ENCODE data around the gene SMIM35. TPM values are rescaled to one million over a fixed set of nuclear protein-coding genes. Genes with fewer than 3 reads are reported as not detected.

Gene SMIM35
- polyA plus RNA-seq, 2 donors, result 0.01 to 0.02 TPM

DNA sequence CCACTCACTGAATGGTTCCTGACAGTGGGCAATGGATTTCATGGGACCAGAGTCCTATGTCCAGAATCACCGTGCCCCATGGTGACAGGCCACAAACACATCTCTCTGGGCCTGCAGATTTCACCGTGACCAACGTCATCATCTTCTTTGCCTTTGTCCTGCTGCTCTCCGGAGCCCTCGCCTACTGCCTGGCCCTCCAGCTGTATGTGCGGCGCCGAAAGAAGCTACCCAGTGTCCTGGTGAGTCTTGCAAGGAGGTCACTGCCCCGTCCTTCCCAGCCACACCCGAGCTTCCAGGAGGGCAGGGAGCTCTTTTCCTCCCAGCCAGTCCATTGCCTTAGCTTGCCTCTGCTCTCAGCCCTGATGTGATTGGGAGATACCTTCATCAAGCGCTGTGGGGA, 91.3 kb downstream of the SMIM35 start:
- H3K27me3 ChIP-seq (ENCODE audit: control insufficient read depth in 1 of 2, insufficient read depth in 2 of 2, low read length in 2 of 2), result no peaks in the 10 kb centered on the region
- no peaks in the 10 kb centered on the region for H3K9me3 ChIP-seq (ENCODE audit: control insufficient read depth in 2 of 2, insufficient read depth in 1 of 2, low read depth in 1 of 2, low read length in 1 of 2)
- 95 to 96% methylated on average over 11 of the region's 11 CpGs for WGBS, 2 donors
- H3K4me3 ChIP-seq (ENCODE audit: low read depth in 1 of 2, low read length in 2 of 2), result no peak overlapping the region
- H3K4me1 ChIP-seq (ENCODE audit: control insufficient read depth in 2 of 2, insufficient read depth in 2 of 2, low read length in 1 of 2), result peaks cover 0 to 7% of the 10 kb centered on the region in 2 donors
- H3K36me3 ChIP-seq (ENCODE audit: control insufficient read depth in 2 of 2, insufficient read depth in 2 of 2, low read length in 1 of 2), result peaks cover 0 to 6% of the 10 kb centered on the region in 2 donors
- H3K27ac ChIP-seq (ENCODE audit: low read depth in 2 of 2, low read length in 1 of 2), result no peak overlapping the region

DNA sequence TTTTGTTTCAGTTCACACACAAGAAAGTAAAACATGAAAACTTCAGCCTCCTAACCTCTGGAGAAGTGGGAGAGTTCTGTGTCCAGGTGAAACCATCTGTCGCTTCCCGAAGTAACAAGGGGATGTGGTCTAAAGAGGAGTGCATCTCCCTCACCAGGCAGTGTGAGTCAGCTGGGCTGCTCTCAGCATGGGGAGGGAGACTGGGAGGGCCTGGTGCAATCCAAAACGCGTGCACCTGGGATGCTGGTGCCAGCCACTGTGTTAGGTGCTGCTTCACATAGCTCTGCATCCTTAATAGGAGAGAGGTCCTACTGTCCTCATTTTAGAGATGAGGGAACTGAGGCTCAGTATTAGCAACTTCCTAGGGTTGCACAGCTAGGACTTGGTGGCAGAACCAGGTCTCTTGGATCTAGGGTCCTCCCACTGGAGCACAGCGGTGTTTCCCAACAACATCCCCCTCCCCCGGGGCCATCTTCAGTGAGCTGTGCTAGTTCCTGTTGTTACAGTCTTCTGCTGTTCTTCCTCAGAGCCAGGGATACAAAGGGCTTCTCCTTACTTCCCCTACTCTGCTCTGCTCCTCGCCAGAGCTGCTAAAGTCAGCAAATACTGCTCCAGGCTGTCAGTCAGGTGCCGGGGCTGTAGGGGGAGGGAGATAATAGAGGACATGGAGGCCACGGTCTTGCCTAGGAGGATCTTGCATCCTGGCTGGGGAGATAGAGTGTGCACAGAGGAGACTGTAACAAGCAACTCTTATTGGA, 92.6 kb downstream of the SMIM35 start:
- 70 to 72% methylated on average over 9 of the region's 9 CpGs for WGBS, 2 donors
- Histone ChIP-seq H3K27me3 (ENCODE audit: control insufficient read depth in 1 of 2, insufficient read depth in 2 of 2, low read length in 2 of 2) (no peaks in the 10 kb centered on the region), H3K4me1 (ENCODE audit: control insufficient read depth in 2 of 2, insufficient read depth in 2 of 2, low read length in 1 of 2) (peaks cover 0 to 9% of the 10 kb centered on the region in 2 donors), H3K9me3 (ENCODE audit: control insufficient read depth in 2 of 2, insufficient read depth in 1 of 2, low read depth in 1 of 2, low read length in 1 of 2) (no peaks in the 10 kb centered on the region), H3K27ac (ENCODE audit: low read depth in 2 of 2, low read length in 1 of 2) (no peak overlapping the region), H3K36me3 (ENCODE audit: control insufficient read depth in 2 of 2, insufficient read depth in 2 of 2, low read length in 1 of 2) (peaks cover 0 to 2% of the 10 kb centered on the region in 2 donors), H3K4me3 (ENCODE audit: low read depth in 1 of 2, low read length in 2 of 2) (no peak overlapping the region)

DNA sequence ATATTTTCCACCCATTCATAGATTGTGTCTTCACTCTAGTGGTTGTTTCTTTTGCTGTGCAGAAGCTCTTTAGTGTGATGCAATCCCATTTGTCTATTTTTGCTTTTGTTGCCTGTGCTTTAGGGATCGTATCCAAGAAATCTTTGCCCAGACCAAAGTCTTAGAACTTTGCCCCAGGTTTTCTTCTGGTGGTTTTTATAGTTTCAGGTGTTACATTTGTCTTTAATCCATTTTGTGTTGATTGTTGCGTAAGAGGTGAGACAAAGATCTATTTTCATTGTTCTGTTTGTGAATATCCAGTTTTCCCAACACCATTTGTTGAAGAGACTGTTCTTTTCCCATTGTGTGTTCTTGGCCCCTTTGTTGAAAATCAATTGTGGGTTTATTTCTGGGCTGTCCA, 94.1 kb downstream of the SMIM35 start:
- Histone ChIP-seq H3K36me3 (ENCODE audit: control insufficient read depth in 2 of 2, insufficient read depth in 2 of 2, low read length in 1 of 2) (no peaks in the 10 kb centered on the region), H3K9me3 (ENCODE audit: control insufficient read depth in 2 of 2, insufficient read depth in 1 of 2, low read depth in 1 of 2, low read length in 1 of 2) (no peaks in the 10 kb centered on the region), H3K27me3 (ENCODE audit: control insufficient read depth in 1 of 2, insufficient read depth in 2 of 2, low read length in 2 of 2) (no peaks in the 10 kb centered on the region), H3K4me1 (ENCODE audit: control insufficient read depth in 2 of 2, insufficient read depth in 2 of 2, low read length in 1 of 2) (peaks cover 0 to 12% of the 10 kb centered on the region in 2 donors), H3K4me3 (ENCODE audit: low read depth in 1 of 2, low read length in 2 of 2) (no peak overlapping the region), H3K27ac (ENCODE audit: low read depth in 2 of 2, low read length in 1 of 2) (no peak overlapping the region)
- WGBS, 2 donors, result 58 to 69% methylated on average over 2 of the region's 2 CpGs

DNA sequence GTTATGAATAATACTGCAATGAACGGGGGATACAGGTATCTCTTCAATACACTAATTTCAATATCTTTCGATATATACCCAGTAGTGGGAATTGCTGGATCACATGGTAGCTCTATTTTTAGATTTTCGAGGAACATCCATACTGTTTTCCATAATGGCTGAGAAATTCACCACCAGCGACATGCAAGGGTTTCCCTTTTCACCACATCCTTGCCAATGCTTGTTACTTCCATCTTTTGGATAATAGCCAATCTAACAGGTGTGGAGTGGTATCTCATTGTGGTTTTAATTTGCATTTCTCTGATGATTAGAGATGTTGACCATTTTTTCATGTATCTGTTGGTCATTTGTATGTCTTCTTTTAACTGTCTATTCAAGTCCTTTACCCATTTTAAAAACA, 94.6 kb downstream of the SMIM35 start:
- Histone ChIP-seq H3K4me3 (ENCODE audit: low read depth in 1 of 2, low read length in 2 of 2) (no peak overlapping the region), H3K9me3 (ENCODE audit: control insufficient read depth in 2 of 2, insufficient read depth in 1 of 2, low read depth in 1 of 2, low read length in 1 of 2) (no peaks in the 10 kb centered on the region), H3K4me1 (ENCODE audit: control insufficient read depth in 2 of 2, insufficient read depth in 2 of 2, low read length in 1 of 2) (peaks cover 0 to 12% of the 10 kb centered on the region in 2 donors), H3K36me3 (ENCODE audit: control insufficient read depth in 2 of 2, insufficient read depth in 2 of 2, low read length in 1 of 2) (no peaks in the 10 kb centered on the region), H3K27me3 (ENCODE audit: control insufficient read depth in 1 of 2, insufficient read depth in 2 of 2, low read length in 2 of 2) (no peaks in the 10 kb centered on the region), H3K27ac (ENCODE audit: low read depth in 2 of 2, low read length in 1 of 2) (no peak overlapping the region)
- 84 to 88% methylated on average over 4 of the region's 4 CpGs for WGBS, 2 donors

DNA sequence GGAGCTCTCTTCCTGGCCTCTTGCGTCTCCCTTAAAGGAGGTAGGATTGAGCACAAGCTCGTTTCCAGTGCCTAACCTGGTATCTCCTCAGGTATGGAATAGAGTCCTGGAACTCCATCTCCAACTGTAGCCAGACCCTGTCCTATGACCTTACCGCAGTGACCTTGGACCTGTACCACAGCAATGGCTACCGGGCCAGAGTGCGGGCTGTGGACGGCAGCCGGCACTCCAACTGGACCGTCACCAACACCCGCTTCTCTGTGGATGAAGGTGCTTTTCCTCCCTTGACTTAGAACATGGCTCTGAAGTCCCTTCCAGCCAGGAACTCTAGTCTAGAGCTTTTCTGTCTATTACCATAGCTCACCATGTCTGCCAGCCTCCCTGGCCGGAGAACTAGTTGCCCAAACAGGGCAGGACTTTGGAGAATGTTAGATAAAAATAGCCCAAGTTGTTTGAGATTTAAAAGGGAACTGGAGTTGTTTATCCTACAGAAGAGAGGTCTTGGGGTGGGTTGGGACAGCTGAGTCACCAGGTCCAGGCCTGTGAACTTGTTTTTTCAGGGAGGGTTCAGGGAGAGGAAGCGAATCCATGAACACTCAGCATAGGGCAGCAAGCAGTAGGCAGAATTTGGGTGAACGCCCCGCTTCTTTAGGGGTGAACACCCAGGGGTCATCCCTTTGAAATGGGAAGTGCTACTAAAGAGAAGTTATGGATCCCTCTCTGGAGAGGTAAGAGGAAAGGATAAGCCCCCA, 97.2 kb downstream of the SMIM35 start:
- Histone ChIP-seq H3K9me3 (ENCODE audit: control insufficient read depth in 2 of 2, insufficient read depth in 1 of 2, low read depth in 1 of 2, low read length in 1 of 2) (no peaks in the 10 kb centered on the region), H3K36me3 (ENCODE audit: control insufficient read depth in 2 of 2, insufficient read depth in 2 of 2, low read length in 1 of 2) (no peaks in the 10 kb centered on the region), H3K27me3 (ENCODE audit: control insufficient read depth in 1 of 2, insufficient read depth in 2 of 2, low read length in 2 of 2) (no peaks in the 10 kb centered on the region), H3K27ac (ENCODE audit: low read depth in 2 of 2, low read length in 1 of 2) (peak overlapping the region in 1 of 2 donors; percentile 33), H3K4me3 (ENCODE audit: low read depth in 1 of 2, low read length in 2 of 2) (peak overlapping the region in 1 of 2 donors; percentile 21), H3K4me1 (ENCODE audit: control insufficient read depth in 2 of 2, insufficient read depth in 2 of 2, low read length in 1 of 2) (peaks cover 2 to 20% of the 10 kb centered on the region in 2 donors)
- 88 to 91% methylated on average over 13 of the region's 13 CpGs for WGBS, 2 donors

DNA sequence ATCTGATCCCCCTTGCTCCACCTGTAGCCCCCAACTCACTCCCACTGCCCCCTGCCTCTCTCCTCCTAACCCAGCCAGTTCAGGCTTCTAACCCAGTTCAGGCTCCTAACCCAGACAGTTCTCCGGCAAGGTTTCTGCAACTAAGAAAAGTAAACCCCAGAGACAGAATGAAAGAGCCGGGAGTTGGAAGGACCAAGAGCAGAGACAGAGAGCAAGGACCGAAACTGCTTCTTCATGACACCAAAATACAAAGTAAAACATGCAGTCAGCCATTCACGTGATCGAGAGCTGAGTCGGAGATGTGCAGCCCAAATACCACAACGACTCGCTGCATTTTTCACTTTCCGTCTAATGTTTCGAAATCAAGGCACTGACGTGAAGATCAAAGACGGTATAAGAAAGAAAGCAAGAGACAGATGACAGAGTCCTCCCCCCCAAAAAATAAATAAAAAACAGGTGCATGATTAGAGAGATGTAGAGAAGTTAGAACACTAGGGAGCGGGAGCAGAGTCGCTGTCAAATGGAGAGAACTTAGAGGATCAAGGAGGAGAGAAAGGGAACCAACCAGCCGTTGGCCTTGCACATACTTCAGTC, 99.7 kb downstream of the SMIM35 start:
- WGBS, 2 donors, result 58 to 62% methylated on average over 15 of the region's 15 CpGs
- H3K27me3 ChIP-seq (ENCODE audit: control insufficient read depth in 1 of 2, insufficient read depth in 2 of 2, low read length in 2 of 2), result no peaks in the 10 kb centered on the region
- H3K4me3 ChIP-seq (ENCODE audit: low read depth in 1 of 2, low read length in 2 of 2), result peak overlapping the region; percentile 32 to 65
- H3K9me3 ChIP-seq (ENCODE audit: control insufficient read depth in 2 of 2, insufficient read depth in 1 of 2, low read depth in 1 of 2, low read length in 1 of 2), result no peaks in the 10 kb centered on the region
- peak overlapping the region; percentile 26 to 77 for H3K27ac ChIP-seq (ENCODE audit: low read depth in 2 of 2, low read length in 1 of 2)
- H3K4me1 ChIP-seq (ENCODE audit: control insufficient read depth in 2 of 2, insufficient read depth in 2 of 2, low read length in 1 of 2), result peaks cover 2 to 14% of the 10 kb centered on the region in 2 donors
- no peaks in the 10 kb centered on the region for H3K36me3 ChIP-seq (ENCODE audit: control insufficient read depth in 2 of 2, insufficient read depth in 2 of 2, low read length in 1 of 2)

DNA sequence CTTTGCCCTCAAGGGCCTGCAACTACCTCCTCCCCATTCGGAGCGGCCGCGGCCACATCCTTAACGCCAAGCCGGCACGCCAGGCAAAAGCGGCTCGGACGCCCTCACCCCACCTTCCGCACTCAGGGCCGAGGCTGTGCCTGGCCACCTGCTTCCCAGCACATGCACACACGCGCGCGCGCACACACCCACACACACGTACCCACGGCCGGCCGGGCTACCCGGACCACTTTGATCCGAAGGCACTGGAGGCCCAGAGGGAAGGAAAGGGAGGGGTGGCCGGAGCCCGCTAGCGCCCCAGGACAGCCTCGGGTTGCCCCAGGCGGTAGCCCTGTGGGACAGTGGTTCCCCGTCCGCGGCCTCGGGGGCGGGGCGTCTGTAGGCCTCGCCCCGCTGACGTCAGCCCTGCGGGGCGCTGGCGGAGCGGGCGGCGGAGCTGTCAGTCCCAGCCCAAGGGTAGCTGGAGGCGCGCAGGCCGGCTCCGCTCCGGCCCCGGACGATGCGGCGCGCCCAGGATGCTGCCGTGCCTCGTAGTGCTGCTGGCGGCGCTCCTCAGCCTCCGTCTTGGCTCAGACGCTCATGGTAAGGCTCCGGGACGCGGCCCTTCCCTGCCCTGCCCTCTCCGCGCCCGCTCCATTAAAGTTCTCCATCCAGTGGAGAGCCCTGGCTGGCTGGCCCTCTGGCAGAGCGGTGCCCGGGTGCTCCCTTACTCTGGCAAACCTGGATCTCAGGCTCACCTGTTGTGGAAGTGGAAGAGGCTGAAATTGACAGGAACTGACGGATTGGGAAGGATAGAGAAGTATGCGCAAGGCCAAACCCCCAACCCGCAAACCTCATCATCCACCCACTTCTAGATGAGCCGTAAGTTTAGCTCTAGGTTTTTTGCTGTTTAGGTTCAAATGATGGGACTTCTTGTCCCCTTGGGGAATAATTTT, 100.5 kb downstream of the SMIM35 start, which contains the start of gene IL10RA:
IL10RA (plus strand) TSS at position 442 of the 935 bp plus-strand sequence; CDS start at position 516, 74 bp downstream.
- Histone ChIP-seq H3K4me1 (ENCODE audit: control insufficient read depth in 2 of 2, insufficient read depth in 2 of 2, low read length in 1 of 2) (peaks cover 2 to 14% of the 10 kb centered on the region in 2 donors), H3K9me3 (ENCODE audit: control insufficient read depth in 2 of 2, insufficient read depth in 1 of 2, low read depth in 1 of 2, low read length in 1 of 2) (no peaks in the 10 kb centered on the region), H3K27me3 (ENCODE audit: control insufficient read depth in 1 of 2, insufficient read depth in 2 of 2, low read length in 2 of 2) (no peaks in the 10 kb centered on the region), H3K4me3 (ENCODE audit: low read depth in 1 of 2, low read length in 2 of 2) (peak within 1 kb of the TSS; percentile 32 to 65), H3K27ac (ENCODE audit: low read depth in 2 of 2, low read length in 1 of 2) (peak within 1 kb of the TSS; percentile 75 to 77), H3K36me3 (ENCODE audit: control insufficient read depth in 2 of 2, insufficient read depth in 2 of 2, low read length in 1 of 2) (no peaks in the 10 kb centered on the region)
- 2 to 3% methylated on average over 64 to 71 of the region's 71 CpGs for WGBS, 2 donors

DNA sequence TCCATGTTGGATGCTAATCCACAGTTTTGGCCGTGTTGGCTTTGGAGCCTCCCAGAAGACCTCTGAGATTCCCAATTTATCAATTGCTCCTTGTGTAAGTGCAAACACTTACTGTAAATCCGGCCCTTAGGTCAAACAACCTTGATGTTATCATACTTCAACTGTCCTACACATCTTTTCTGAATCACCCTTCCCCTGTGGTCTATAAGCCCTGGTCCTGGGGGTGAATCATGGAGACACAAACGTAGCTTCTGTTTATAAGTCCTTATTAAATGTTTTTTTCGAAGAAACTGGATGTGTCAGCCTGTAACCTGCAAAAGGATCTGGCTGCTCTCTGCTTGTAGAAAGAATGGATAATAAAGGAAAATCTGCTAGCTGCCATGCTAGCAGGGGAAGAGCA, 102.3 kb downstream of the SMIM35 start:
- Histone ChIP-seq H3K9me3 (ENCODE audit: control insufficient read depth in 2 of 2, insufficient read depth in 1 of 2, low read depth in 1 of 2, low read length in 1 of 2) (no peaks in the 10 kb centered on the region), H3K27me3 (ENCODE audit: control insufficient read depth in 1 of 2, insufficient read depth in 2 of 2, low read length in 2 of 2) (no peaks in the 10 kb centered on the region), H3K36me3 (ENCODE audit: control insufficient read depth in 2 of 2, insufficient read depth in 2 of 2, low read length in 1 of 2) (no peaks in the 10 kb centered on the region), H3K4me3 (ENCODE audit: low read depth in 1 of 2, low read length in 2 of 2) (no peak overlapping the region), H3K4me1 (ENCODE audit: control insufficient read depth in 2 of 2, insufficient read depth in 2 of 2, low read length in 1 of 2) (peaks cover 8 to 14% of the 10 kb centered on the region in 2 donors), H3K27ac (ENCODE audit: low read depth in 2 of 2, low read length in 1 of 2) (no peak overlapping the region)
- 76 to 79% methylated on average over 4 of the region's 4 CpGs for WGBS, 2 donors

DNA sequence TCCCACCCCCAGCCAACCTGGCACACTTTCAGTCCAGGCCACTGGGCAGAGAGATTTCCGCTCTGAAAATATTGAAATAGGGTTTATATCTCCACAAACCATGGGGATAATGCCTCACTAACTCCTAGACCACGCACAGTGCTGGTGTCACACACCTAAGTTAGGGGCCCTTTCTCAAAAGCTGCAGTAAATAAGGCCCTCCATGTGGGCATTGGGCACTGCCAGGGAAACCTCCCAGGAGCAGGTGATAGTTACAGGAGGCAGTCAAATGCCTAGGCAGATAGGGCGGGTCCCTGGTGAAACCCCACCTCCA, 103.6 kb downstream of the SMIM35 start:
- H3K4me3 ChIP-seq (ENCODE audit: low read depth in 1 of 2, low read length in 2 of 2), result no peak overlapping the region
- H3K27ac ChIP-seq (ENCODE audit: low read depth in 2 of 2, low read length in 1 of 2), result no peak overlapping the region
- 91 to 92% methylated on average over 3 of the region's 3 CpGs for WGBS, 2 donors
- H3K36me3 ChIP-seq (ENCODE audit: control insufficient read depth in 2 of 2, insufficient read depth in 2 of 2, low read length in 1 of 2), result no peaks in the 10 kb centered on the region
- peaks cover 9 to 12% of the 10 kb centered on the region in 2 donors for H3K4me1 ChIP-seq (ENCODE audit: control insufficient read depth in 2 of 2, insufficient read depth in 2 of 2, low read length in 1 of 2)
- H3K27me3 ChIP-seq (ENCODE audit: control insufficient read depth in 1 of 2, insufficient read depth in 2 of 2, low read length in 2 of 2), result no peaks in the 10 kb centered on the region
- no peaks in the 10 kb centered on the region for H3K9me3 ChIP-seq (ENCODE audit: control insufficient read depth in 2 of 2, insufficient read depth in 1 of 2, low read depth in 1 of 2, low read length in 1 of 2)

All from esophagus (tissue), 2 donors.